Ovary (tissue), 9 donors: ENCODE data around the gene MAPT. TPM values are rescaled to one million over a fixed set of nuclear protein-coding genes. Genes with fewer than 3 reads are reported as not detected.

ENCODE experiments used
- DNase-seq, 5 donors: peaks; one replicate each; pipeline ENCODE4 v3.0.0-alpha.2; 2019 to 2020
- H3K27ac ChIP-seq, 2 donors: fragments of 200-600 bp; one replicate each; pipeline versions ENCODE4 v1.5.1 to v1.8.0; 2019 to 2022
- H3K27me3 ChIP-seq: fragments of 200-600 bp; one replicate; pipeline ENCODE4 v1.8.0; 2022
- H3K36me3 ChIP-seq: fragments of 200-600 bp; sonication (generic); one replicate; pipeline ENCODE4 v1.5.1; 2019
- H3K4me1 ChIP-seq: one replicate; pipeline ENCODE4 v1.8.1; 2013; ENCODE audit warnings: mild to moderate bottlenecking, moderate library complexity; ENCODE audit not compliant: insufficient read depth
- H3K4me3 ChIP-seq: fragments of 200-600 bp; sonication (generic); one replicate; pipeline ENCODE4 v1.5.1; 2017
- H3K9me3 ChIP-seq, 2 donors: fragments of 200-600 bp in 1 of 2; sonication (generic) in 1 of 2; one replicate each; pipeline versions ENCODE4 v1.5.1 to v1.8.1; 2013 to 2019; ENCODE audit warnings: mild to moderate bottlenecking in 1 of 2, moderate library complexity in 1 of 2
- EP300 ChIP-seq: sonication (generic); formaldehyde crosslinking; IDR thresholded peaks from one replicate; pipeline ENCODE4 v1.6.1; 2017; ENCODE audit warnings: antibody characterized with exemption
- POLR2A ChIP-seq: fragments of 450-650 bp; IDR thresholded peaks from one replicate; pipeline ENCODE4 v1.6.1; 2017; ENCODE audit warnings: antibody characterized with exemption, mild to moderate bottlenecking, moderate library complexity
- WGBS, 3 donors: extraction: QIAGEN DNeasy Blood & Tissue Kit in 1 of 3; methylation state at CpG; one replicate each; pipeline versions ENCODE4 v1.1.5 to v1.1.7; 2013 to 2017; 5-methylcytosine and 5-hydroxymethylcytosine counted together
- intact Hi-C, 4 donors: fragments of 100-400 bp; cut with DNase I; formaldehyde crosslinking; loops; one replicate each; pipeline versions ENCODE4 v1.11.0 to v1.15.1; 2022 to 2023
- polyA plus RNA-seq, 2 donors: library from polyadenylated mRNA; stranded (reverse); fragments of 200-250 nt in 1 of 2; fragments of 350-450 nt in 1 of 2; fragmentation: Illumina TruSeq in 1 of 2; extraction: RNeasy Lipid Tissue Mini Kit (QIAGEN cat#74804) in 1 of 2; gene quantifications; one replicate each; pipeline ENCODE4 v1.2.3, GENCODE V29; 2013 to 2014
- total RNA-seq, 7 donors: library from RNA; depleted of rRNA in 2 of 7; stranded (reverse); fragments of >200 nt in 2 of 7; fragmentation: NEBNext Ultra II Directional in 3 of 7; extraction: Animal tissue kit (Norgen Biotek cat#: 25700) in 3 of 7; gene quantifications; one replicate each; pipeline versions ENCODE4 v1.1.0 to v1.2.4, GENCODE V29; 2016 to 2023
- TF ChIP-seq, protein P1 (sequence below), 3 donors: fragments of 450-650 bp in 2 of 3; fragments of 200-600 bp in 1 of 3; IDR thresholded peaks; one replicate each; pipeline versions ENCODE4 v1.5.1 to v1.8.0; 2016 to 2022; ENCODE audit warnings: antibody characterized with exemption in 3 of 3, mild to moderate bottlenecking in 1 of 3
- donor health status: DM: no; HTN: no; CAD: no; lungs with moderate emphysema.
- donor health status: DM: no; HTN: no; CAD: no.
- donor health status: Bipolar disorder and iron deficiency.
- donor health status: DM: yes; HTN: yes; CAD: no.
- donor health status: DM: no; HTN: no; CAD: no.
- donor health status: DM: yes; HTN: yes; CAD: no.

Gene MAPT
- total and polyA plus RNA-seq, 9 donors = 0.40 to 2.2 (median 1.1) TPM

- DNase-seq = no peak
- Histone ChIP-seq H3K9me3 (no peaks in the 10 kb centered on the region), H3K27me3 (no peaks in the 10 kb centered on the region), H3K4me3 (no peak overlapping the region), H3K36me3 (no peaks in the 10 kb centered on the region), H3K27ac (no peak overlapping the region), H3K4me1 (no peaks in the 10 kb centered on the region)
- 37 to 49% (median 43%) methylated on average over 11 of the region's 11 CpGs for WGBS, 3 donors
- TF ChIP-seq POLR2A (no peak), EP300 (no peak)
- TF ChIP-seq, protein P1, sequence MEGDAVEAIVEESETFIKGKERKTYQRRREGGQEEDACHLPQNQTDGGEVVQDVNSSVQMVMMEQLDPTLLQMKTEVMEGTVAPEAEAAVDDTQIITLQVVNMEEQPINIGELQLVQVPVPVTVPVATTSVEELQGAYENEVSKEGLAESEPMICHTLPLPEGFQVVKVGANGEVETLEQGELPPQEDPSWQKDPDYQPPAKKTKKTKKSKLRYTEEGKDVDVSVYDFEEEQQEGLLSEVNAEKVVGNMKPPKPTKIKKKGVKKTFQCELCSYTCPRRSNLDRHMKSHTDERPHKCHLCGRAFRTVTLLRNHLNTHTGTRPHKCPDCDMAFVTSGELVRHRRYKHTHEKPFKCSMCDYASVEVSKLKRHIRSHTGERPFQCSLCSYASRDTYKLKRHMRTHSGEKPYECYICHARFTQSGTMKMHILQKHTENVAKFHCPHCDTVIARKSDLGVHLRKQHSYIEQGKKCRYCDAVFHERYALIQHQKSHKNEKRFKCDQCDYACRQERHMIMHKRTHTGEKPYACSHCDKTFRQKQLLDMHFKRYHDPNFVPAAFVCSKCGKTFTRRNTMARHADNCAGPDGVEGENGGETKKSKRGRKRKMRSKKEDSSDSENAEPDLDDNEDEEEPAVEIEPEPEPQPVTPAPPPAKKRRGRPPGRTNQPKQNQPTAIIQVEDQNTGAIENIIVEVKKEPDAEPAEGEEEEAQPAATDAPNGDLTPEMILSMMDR (IDR thresholded peaks at IDR 0.05) = no peak
- intact Hi-C loops = no loop called here
Observed at GRCh38 chr17:45907750-45908395, 13.5 kb downstream of the MAPT start.

- 12 to 35% (median 17%) methylated on average over 3 of the region's 3 CpGs for WGBS, 3 donors
- intact Hi-C loops = no loop called here
Observed at GRCh38 chr17:45908460-45908859, 14.1 kb downstream of the MAPT start.

DNA sequence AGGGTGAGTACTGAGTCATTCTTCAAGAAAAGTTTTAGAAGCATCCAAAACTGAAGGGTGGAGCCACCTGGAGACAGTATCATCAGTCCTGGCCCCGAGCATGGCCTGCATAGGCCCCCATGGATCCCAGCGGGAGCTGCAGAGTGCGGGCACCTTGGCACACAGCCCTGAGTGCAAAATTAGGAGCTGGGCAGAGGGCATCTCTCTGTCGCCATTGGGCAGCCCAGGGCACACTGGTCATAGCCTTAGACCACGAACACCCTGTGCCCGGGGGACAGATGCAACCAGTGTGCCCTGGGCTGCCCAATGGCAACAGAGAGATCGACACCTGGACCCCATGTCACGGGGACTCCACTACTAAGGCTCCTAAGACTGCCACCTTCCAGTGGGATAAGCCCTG, 14.6 kb downstream of the MAPT start:
- no peak overlapping the region for H3K4me3 ChIP-seq
- no peaks in the 10 kb centered on the region for H3K4me1 ChIP-seq
- no peak for TF ChIP-seq POLR2A
- no peak for TF ChIP-seq EP300
- TF ChIP-seq, protein P1 (IDR thresholded peaks at IDR 0.05) = no peak
- H3K27me3 ChIP-seq = no peaks in the 10 kb centered on the region
- no peak for DNase-seq
- H3K27ac ChIP-seq = no peak overlapping the region
- WGBS, 3 donors = 74 to 83% (median 76%) methylated on average over 8 of the region's 8 CpGs
- no peaks in the 10 kb centered on the region for H3K9me3 ChIP-seq
- no peaks in the 10 kb centered on the region for H3K36me3 ChIP-seq
- intact Hi-C loops = no loop called here

More at GRCh38 chr17:45908460-45908859, 14.1 kb downstream of the MAPT start:
- no peak overlapping the region for H3K4me3 ChIP-seq
- TF ChIP-seq, protein P1 (IDR thresholded peaks at IDR 0.05) = no peak
- TF ChIP-seq POLR2A (no peak), EP300 (no peak)
- no peaks in the 10 kb centered on the region for H3K9me3 ChIP-seq
- DNase-seq = no peak
- H3K27me3 ChIP-seq = no peaks in the 10 kb centered on the region
- no peaks in the 10 kb centered on the region for H3K36me3 ChIP-seq
- H3K4me1 ChIP-seq = no peaks in the 10 kb centered on the region
- no peak overlapping the region for H3K27ac ChIP-seq

DNA sequence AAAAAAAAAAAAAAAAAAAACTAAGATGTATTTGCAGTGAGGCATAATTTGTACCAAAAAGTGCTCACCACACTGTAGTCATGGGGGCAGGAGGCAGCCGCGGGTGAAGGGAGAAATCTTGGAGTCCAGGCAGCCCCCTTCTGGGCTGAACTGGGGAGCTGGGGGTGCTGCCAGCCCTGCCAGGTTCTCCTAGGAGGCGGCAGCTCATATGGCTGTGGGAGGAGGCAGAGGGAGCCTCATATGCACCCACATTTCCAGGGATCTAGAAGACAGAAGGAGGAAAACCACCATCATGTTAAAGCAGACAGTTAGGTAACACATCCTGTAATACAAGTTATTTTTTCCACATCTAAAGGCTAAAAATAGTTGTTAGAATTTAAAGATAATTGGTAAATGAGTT, 16.3 kb downstream of the MAPT start:
- TF ChIP-seq EP300 (no peak), POLR2A (no peak)
- TF ChIP-seq, protein P1 (IDR thresholded peaks at IDR 0.05) = no peak
- no peaks in the 10 kb centered on the region for H3K9me3 ChIP-seq
- DNase-seq = no peak
- no peaks in the 10 kb centered on the region for H3K27me3 ChIP-seq
- no peaks in the 10 kb centered on the region for H3K36me3 ChIP-seq
- H3K4me3 ChIP-seq = no peak overlapping the region
- H3K27ac ChIP-seq = no peak overlapping the region
- WGBS, 3 donors = 60 to 74% (median 64%) methylated on average over 3 of the region's 3 CpGs
- intact Hi-C loops = no loop called here
- H3K4me1 ChIP-seq = no peaks in the 10 kb centered on the region
